ENCODE data around the gene SERPINB10.

The SERPINB10 gene

DNA sequence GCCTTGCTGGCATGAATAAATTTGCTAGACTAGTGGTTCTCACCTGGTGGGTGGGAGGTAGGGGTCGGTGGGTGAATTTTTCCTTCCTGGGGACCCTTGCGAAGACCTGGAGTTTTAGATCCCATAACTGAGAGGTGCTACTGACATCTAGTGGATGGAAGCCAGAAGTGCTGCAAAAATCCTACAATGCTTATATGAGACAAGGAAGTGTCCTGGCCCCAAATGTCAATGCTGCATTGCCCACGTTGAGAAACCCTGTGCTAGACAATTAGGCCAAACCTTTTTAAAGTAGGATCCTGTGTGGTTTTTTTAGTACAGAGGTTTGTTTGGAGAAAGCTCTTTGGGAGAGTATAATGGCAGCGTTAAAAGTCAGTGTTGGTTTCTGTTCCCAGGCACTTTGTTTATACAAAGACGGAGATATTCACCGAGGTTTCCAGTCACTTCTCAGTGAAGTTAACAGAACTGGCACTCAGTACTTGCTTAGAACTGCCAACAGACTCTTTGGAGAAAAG is 71.7 kb downstream of the SERPINB10 start:
- Histone ChIP-seq H3K9me3 (ENCODE audit: control insufficient read depth, insufficient read depth, low read length) (no peaks in the 10 kb centered on the region), H3K27ac (ENCODE audit: low read depth, low read length) (no peak overlapping the region), H3K4me2 (ENCODE audit: low read length) (0 out of 2 replicates have a peak overlapping the region, but pooled peaks have one; percentile 2), H3K36me3 (ENCODE audit: control insufficient read depth, low read length) (no peaks in the 10 kb centered on the region), H3K4me1 (ENCODE audit: control insufficient read depth, low read length) (peaks cover 21% of the 10 kb centered on the region), H3K79me2 (ENCODE audit: control insufficient read depth, low read length) (no peaks in the 10 kb centered on the region), H3K9me2 (replicated peaks; ENCODE audit: control insufficient read depth, low read length) (no peaks in the 10 kb centered on the region), H3F3A (ENCODE audit: control insufficient read depth, insufficient read depth) (0 out of 2 replicates have a peak, but pooled peaks cover 3% of the 10 kb centered on the region), H3K27me3 (ENCODE audit: control insufficient read depth, low read length) (no peaks in the 10 kb centered on the region), H3K4me3 (ENCODE audit: low read length) (no peak overlapping the region), H4K20me1 (ENCODE audit: control insufficient read depth, insufficient read depth, low read depth, low read length) (no peaks in the 10 kb centered on the region)
- TF ChIP-seq, protein P1, sequence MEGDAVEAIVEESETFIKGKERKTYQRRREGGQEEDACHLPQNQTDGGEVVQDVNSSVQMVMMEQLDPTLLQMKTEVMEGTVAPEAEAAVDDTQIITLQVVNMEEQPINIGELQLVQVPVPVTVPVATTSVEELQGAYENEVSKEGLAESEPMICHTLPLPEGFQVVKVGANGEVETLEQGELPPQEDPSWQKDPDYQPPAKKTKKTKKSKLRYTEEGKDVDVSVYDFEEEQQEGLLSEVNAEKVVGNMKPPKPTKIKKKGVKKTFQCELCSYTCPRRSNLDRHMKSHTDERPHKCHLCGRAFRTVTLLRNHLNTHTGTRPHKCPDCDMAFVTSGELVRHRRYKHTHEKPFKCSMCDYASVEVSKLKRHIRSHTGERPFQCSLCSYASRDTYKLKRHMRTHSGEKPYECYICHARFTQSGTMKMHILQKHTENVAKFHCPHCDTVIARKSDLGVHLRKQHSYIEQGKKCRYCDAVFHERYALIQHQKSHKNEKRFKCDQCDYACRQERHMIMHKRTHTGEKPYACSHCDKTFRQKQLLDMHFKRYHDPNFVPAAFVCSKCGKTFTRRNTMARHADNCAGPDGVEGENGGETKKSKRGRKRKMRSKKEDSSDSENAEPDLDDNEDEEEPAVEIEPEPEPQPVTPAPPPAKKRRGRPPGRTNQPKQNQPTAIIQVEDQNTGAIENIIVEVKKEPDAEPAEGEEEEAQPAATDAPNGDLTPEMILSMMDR (IDR thresholded peaks at IDR 0.05; ENCODE audit: low read depth, low read length, poor library complexity, severe bottlenecking) = peak; percentile 89
- no peak for TF ChIP-seq EZH2phosphoT487 (IDR thresholded peaks at IDR 0.05; ENCODE audit: borderline replicate concordance, low read length)

DNA sequence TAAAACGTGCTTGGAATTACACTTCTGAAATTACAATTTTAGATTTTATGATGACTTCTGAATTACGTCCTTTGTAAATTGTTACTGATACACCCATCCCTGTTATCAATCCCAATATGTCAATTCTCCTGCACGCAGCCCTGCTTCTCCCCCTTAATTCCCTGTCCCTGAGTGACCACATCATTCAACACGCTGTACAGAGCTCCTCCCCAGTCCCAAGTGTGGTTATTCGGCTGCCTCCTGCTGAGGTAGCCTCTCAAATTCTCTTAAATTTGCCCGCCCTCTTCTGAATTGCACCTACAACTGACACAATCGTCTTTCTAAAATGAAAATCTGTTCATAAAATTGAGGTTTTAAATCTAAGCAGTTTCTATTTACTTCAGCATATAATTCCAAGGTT is 72.3 kb downstream of the SERPINB10 start:
- peaks cover 16% of the 10 kb centered on the region for H3K4me1 ChIP-seq (ENCODE audit: control insufficient read depth, low read length)
- H3K79me2 ChIP-seq (ENCODE audit: control insufficient read depth, low read length) = no peaks in the 10 kb centered on the region
- H3K27ac ChIP-seq (ENCODE audit: low read depth, low read length) = no peak overlapping the region
- H3K36me3 ChIP-seq (ENCODE audit: control insufficient read depth, low read length) = no peaks in the 10 kb centered on the region
- H3K9me3 ChIP-seq (ENCODE audit: control insufficient read depth, insufficient read depth, low read length) = no peaks in the 10 kb centered on the region
- H3K4me3 ChIP-seq (ENCODE audit: low read length) = no peak overlapping the region
- no peak overlapping the region for H3K4me2 ChIP-seq (ENCODE audit: low read length)
- TF ChIP-seq EZH2phosphoT487 (IDR thresholded peaks at IDR 0.05; ENCODE audit: borderline replicate concordance, low read length) = no peak
- TF ChIP-seq, protein P1 (IDR thresholded peaks at IDR 0.05; ENCODE audit: low read depth, low read length, poor library complexity, severe bottlenecking) = no peak
- H3K27me3 ChIP-seq (ENCODE audit: control insufficient read depth, low read length) = no peaks in the 10 kb centered on the region
- H3K9me2 ChIP-seq (replicated peaks; ENCODE audit: control insufficient read depth, low read length) = no peaks in the 10 kb centered on the region
- no peaks in the 10 kb centered on the region for H4K20me1 ChIP-seq (ENCODE audit: control insufficient read depth, insufficient read depth, low read depth, low read length)
- 0 out of 2 replicates have a peak, but pooled peaks cover 3% of the 10 kb centered on the region for H3F3A ChIP-seq (ENCODE audit: control insufficient read depth, insufficient read depth)

DNA sequence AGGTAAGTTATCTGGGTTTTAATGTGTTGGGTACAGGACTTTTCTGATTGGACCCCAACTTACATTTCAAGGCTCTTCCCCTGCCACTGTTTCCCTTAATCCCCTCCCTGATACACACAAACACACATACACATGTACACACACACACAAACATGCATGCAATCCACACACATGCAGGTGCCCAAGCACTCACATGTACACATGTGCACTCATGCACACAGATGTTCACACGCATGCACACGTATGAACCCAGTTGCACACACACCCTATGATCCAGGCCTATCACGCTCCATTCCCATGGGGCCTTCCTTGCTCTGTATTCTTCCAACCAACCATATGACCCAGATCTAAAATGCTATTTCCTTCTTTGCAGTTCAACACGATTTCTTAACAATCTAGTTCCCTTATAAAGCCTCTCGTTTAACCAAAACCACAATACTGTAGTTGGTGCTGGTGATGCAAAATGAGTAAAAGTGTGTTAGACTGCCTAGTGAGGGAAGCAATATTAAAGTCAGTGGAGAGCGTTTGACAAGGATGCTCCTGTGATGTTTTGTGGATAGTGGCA is 73.2 kb downstream of the SERPINB10 start:
- no peak for TF ChIP-seq EZH2phosphoT487 (IDR thresholded peaks at IDR 0.05; ENCODE audit: borderline replicate concordance, low read length)
- TF ChIP-seq, protein P1 (IDR thresholded peaks at IDR 0.05; ENCODE audit: low read depth, low read length, poor library complexity, severe bottlenecking) = no peak
- Histone ChIP-seq H3K4me3 (ENCODE audit: low read length) (no peak overlapping the region), H4K20me1 (ENCODE audit: control insufficient read depth, insufficient read depth, low read depth, low read length) (no peaks in the 10 kb centered on the region), H3K9me2 (replicated peaks; ENCODE audit: control insufficient read depth, low read length) (no peaks in the 10 kb centered on the region), H3K27ac (ENCODE audit: low read depth, low read length) (no peak overlapping the region), H3K4me1 (ENCODE audit: control insufficient read depth, low read length) (peaks cover 6% of the 10 kb centered on the region), H3K9me3 (ENCODE audit: control insufficient read depth, insufficient read depth, low read length) (no peaks in the 10 kb centered on the region), H3K27me3 (ENCODE audit: control insufficient read depth, low read length) (no peaks in the 10 kb centered on the region), H3K36me3 (ENCODE audit: control insufficient read depth, low read length) (no peaks in the 10 kb centered on the region), H3F3A (ENCODE audit: control insufficient read depth, insufficient read depth) (0 out of 2 replicates have a peak, but pooled peaks cover under 1% of the 10 kb centered on the region), H3K4me2 (ENCODE audit: low read length) (no peak overlapping the region), H3K79me2 (ENCODE audit: control insufficient read depth, low read length) (no peaks in the 10 kb centered on the region)
